K562 (cell line): ENCODE measurements around the gene ABHD8. TPM values are rescaled to one million over a fixed set of nuclear protein-coding genes. Genes with fewer than 3 reads are reported as not detected.

ENCODE experiments used
- ATAC-seq: fragments of 200-7000 bp; cut with Tn5 transposase; 3 replicates; pipeline ENCODE4 v1.9.1; 2020; ENCODE audit warnings: moderate library complexity
- BruUV-seq: library from RNA; stranded (reverse); fragments of 400-500 nt; replicated peaks from 2 replicates; lab custom pipeline; 2021; lab: Mats Ljungman, UMichigan
- CTCF ChIA-PET: fragments of 300-600 bp; formaldehyde crosslinking; extraction: SDS; loops from one replicate; lab custom pipeline; 2021; ENCODE audit warnings: low intra/inter-chr PET ratio; lab: Yijun Ruan, JAX
- POLR2A ChIA-PET: fragments of 300-600, 350-650 bp; sonication (Branson Sonifier 250); formaldehyde crosslinking; extraction: SDS; loops from one replicate; lab custom pipeline; 2021; ENCODE audit warnings: antibody characterized with exemption, inconsistent platforms; lab: Yijun Ruan, JAX
- DNase-seq, 4 experiments: peaks; one replicate each; pipeline versions ENCODE4 v3.0.0 to v3.0.0-alpha.2; 2011 to 2018; ENCODE audit warnings: low spot score in 3 of 4, mixed read lengths in 3 of 4; ENCODE audit errors: extremely low read depth in 1 of 4
- FAIRE-seq: peaks from 2 replicates; lab custom pipeline; 2011; peaks lifted over from hg19 to GRCh38; lab: Jason Lieb, UNC
- H2AFZ ChIP-seq: 2 replicates; pipeline ENCODE4 v1.6.0; 2011; ENCODE audit warnings: low read depth, low read length, control low read depth, inconsistent platforms
- H3K27ac ChIP-seq: fragments of 200-600 bp; 3 replicates; pipeline ENCODE4 v1.8.0; 2011; ENCODE audit warnings: low read depth, mild to moderate bottlenecking, control low read depth, inconsistent platforms, low read length, moderate library complexity, mixed read lengths; ENCODE audit errors: extremely low read depth
- H3K27me3 ChIP-seq, 2 experiments: fragments of 300-600 bp in 1 of 2; 2 replicates in 1 of 2; 3 replicates in 1 of 2; pipeline versions ENCODE4 v1.6.0 to v1.8.0; 2011; ENCODE audit warnings: inconsistent platforms in 2 of 2, low read length in 2 of 2, mild to moderate bottlenecking in 1 of 2, mixed read lengths in 1 of 2, moderate library complexity in 1 of 2; ENCODE audit not compliant: control insufficient read depth in 2 of 2, insufficient read depth in 2 of 2
- H3K36me3 ChIP-seq: fragments of 300-600 bp; 3 replicates; pipeline ENCODE4 v1.8.0; 2011; ENCODE audit warnings: mild to moderate bottlenecking, low read length, inconsistent platforms; ENCODE audit not compliant: control insufficient read depth, insufficient read depth
- H3K4me1 ChIP-seq, 2 experiments: fragments of 200-600 bp in 1 of 2; replicated peaks in 1 of 2; 2 replicates in 1 of 2; 3 replicates in 1 of 2; pipeline versions ENCODE4 v1.5.1 to v1.8.0; 2011; ENCODE audit warnings: inconsistent platforms in 2 of 2, low read length in 2 of 2, mild to moderate bottlenecking in 1 of 2, mixed read lengths in 1 of 2, moderate library complexity in 1 of 2; ENCODE audit not compliant: control insufficient read depth in 2 of 2, insufficient read depth in 2 of 2
- H3K4me2 ChIP-seq: 2 replicates; pipeline ENCODE4 v1.6.1; 2011; ENCODE audit warnings: low read length, control low read depth, inconsistent platforms, mixed read lengths; ENCODE audit not compliant: insufficient read depth
- H3K4me3 ChIP-seq: fragments of 200-600 bp; sonication (generic), shearing (Covaris generic); 2 replicates; pipeline ENCODE4 v1.5.1; 2016; ENCODE audit warnings: control low read depth, inconsistent platforms
- H3K79me2 ChIP-seq: fragments of 200-600 bp; 3 replicates; pipeline ENCODE4 v1.8.0; 2011; ENCODE audit warnings: low read length, inconsistent platforms; ENCODE audit not compliant: control insufficient read depth, insufficient read depth
- H3K9ac ChIP-seq, 2 experiments: 2 replicates each; pipeline versions ENCODE4 v1.6.0 to v1.6.1; 2011; ENCODE audit warnings: low read depth in 2 of 2, low read length in 2 of 2, control low read depth in 1 of 2, inconsistent platforms in 1 of 2, mild to moderate bottlenecking in 1 of 2, mixed read lengths in 1 of 2; ENCODE audit not compliant: insufficient read depth in 1 of 2
- H3K9me1 ChIP-seq: one replicate; pipeline ENCODE4 v1.6.0; 2011; ENCODE audit warnings: inconsistent platforms, mild to moderate bottlenecking, low read length, moderate library complexity; ENCODE audit not compliant: control insufficient read depth, insufficient read depth
- H3K9me3 ChIP-seq: replicated peaks from 2 replicates; pipeline ENCODE4 v1.5.1; 2011; ENCODE audit warnings: low read depth, low read length, inconsistent platforms; ENCODE audit not compliant: control insufficient read depth, insufficient read depth
- H4K20me1 ChIP-seq: replicated peaks from 2 replicates; pipeline ENCODE4 v1.6.1; 2011; ENCODE audit warnings: low read length, inconsistent platforms, mixed read lengths; ENCODE audit not compliant: control insufficient read depth, insufficient read depth
- ZNF121 ChIP-seq: sonication (generic); formaldehyde crosslinking; conservative IDR thresholded peaks from 2 replicates; pipeline ENCODE4 v1.8.0; 2022; ENCODE audit warnings: missing genetic modification reagents
- ZNF778 ChIP-seq: fragments of 450-650 bp; formaldehyde crosslinking; IDR thresholded peaks from 2 replicates; pipeline ENCODE4 v1.4.0; 2020; ENCODE audit warnings: mild to moderate bottlenecking, moderate library complexity
- WGBS: fragments of 100-300 bp; shearing (Covaris generic); methylation state at CpG from one replicate; pipeline ENCODE4 v1.1.6; 2016; ENCODE audit warnings: low coverage, mixed read lengths; ENCODE audit not compliant: insufficient coverage; ENCODE audit errors: missing lambda C conversion rate; 5-methylcytosine and 5-hydroxymethylcytosine counted together
- in situ Hi-C: fragments of 300-500 bp; cut with MboI; formaldehyde crosslinking; loops from 4 replicates; pipeline ENCODE4 v1.15.0; 2018; ENCODE audit warnings: inconsistent platforms, mixed read lengths
- intact Hi-C: fragments of 100-400 bp; cut with micrococcal nuclease; formaldehyde crosslinking; loops from 2 replicates; pipeline ENCODE4 v1.14.2; 2022
- polyA plus RNA-seq, 8 experiments: library from polyadenylated mRNA; depleted of rRNA in 4 of 8; stranded (reverse) in 5 of 8; unstranded in 3 of 8; fragments of >200 nt; fragmentation: Nextera tagmentation in 2 of 8; fragmentation: Illumina TruSeq in 1 of 8; extraction: Ambion mirVana in 2 of 8; extraction: Trizol in 1 of 8; gene quantifications; 2 replicates each; pipeline versions ENCODE4 v1.2.1 to v1.2.3, GENCODE V29; 2011 to 2014; ENCODE audit warnings: inconsistent platforms in 1 of 8, missing spikeins in 1 of 8
- total RNA-seq, 7 experiments: library from RNA; depleted of rRNA in 6 of 7; stranded (reverse); fragments of >200 nt in 6 of 7; fragmentation: Illumina TruSeq in 2 of 7; extraction: Trizol in 2 of 7; gene quantifications; 2 replicates each; pipeline versions ENCODE4 v1.2.1 to v1.2.3, GENCODE V29; 2011 to 2021; ENCODE audit warnings: low replicate concordance in 1 of 7

ABHD8 gene
- total and polyA plus RNA-seq, 9 of the 15 experiments (the other 6 are each of a cell fraction or from before 2014, with no cell fraction given), result 0.04 to 6.6 (median 2.0) TPM; not detected in 1

- peaks cover 3% of the 10 kb centered on the region; the same call in 1 of the 2 replicates for H3K9me3 ChIP-seq
- no TSS peak for BruUV-seq
- peaks cover 12 to 38% of the 10 kb centered on the region in 2 experiments; a peak in 4 of 5 replicates for H3K4me1 ChIP-seq
- no peaks in the 10 kb centered on the region for H3K27me3 ChIP-seq
- peaks cover 15% of the 10 kb centered on the region; the same call in 2 of the 3 replicates for H3K36me3 ChIP-seq
- ChIA-PET POLR2A (interaction anchor here (0.6 to 1.4 kb wide), 7 partner anchors 9 to 124 kb away, joined by 3 to 7 read pairs (median 4); partner anchors contain the start of genes ABHD8 and MRPL34), CTCF (interaction anchor here (0.6 to 1.4 kb wide), 4 partner anchors 10 to 93 kb away, joined by 3 to 6 read pairs (median 4); partner anchors contain the start of gene ABHD8)
- WGBS, result 13% methylated on average over 13 of the region's 14 CpGs
- peak overlapping the region; percentile 42 to 86 for H3K9ac ChIP-seq
- no peak for DNase-seq
- in situ Hi-C loops (loop anchor here (5.0 kb wide), 1 partner anchor 94 kb away; no protein-coding TSS in a partner anchor), intact Hi-C loops (loop anchor here (1.0 to 5.0 kb wide), 5 partner anchors 12 to 396 kb away; partner anchors contain the start of genes ANO8 and MRPL34)
- peak overlapping the region; percentile 92 for H3K4me2 ChIP-seq
- no peak for TF ChIP-seq ZNF778 (CRISPR knock-in tag)
- peak; percentile 77 for TF ChIP-seq ZNF121 (CRISPR knock-in tag)
- ATAC-seq, result no peak
- H4K20me1 ChIP-seq, result no peaks in the 10 kb centered on the region
- H3K79me2 ChIP-seq, result peaks cover 12% of the 10 kb centered on the region
- no peak for FAIRE-seq
- H2AFZ ChIP-seq, result no peak overlapping the region; the same call in none of the 2 replicates
- H3K9me1 ChIP-seq, result peaks cover 7% of the 10 kb centered on the region
- peak overlapping the region; percentile 42 for H3K27ac ChIP-seq
- H3K4me3 ChIP-seq, result peak overlapping the region; percentile 62
These were observed 9.6 kb downstream of the ABHD8 start for GRCh38 chr19:17293605-17294004.
